HL-60 (cell line): ENCODE results near the gene TLR2.

Experiments
- SPI1 ChIP-seq: IDR thresholded peaks from 2 replicates; pipeline ENCODE4 v1.6.1; 2012; ENCODE audit warnings: low read depth, mild to moderate bottlenecking, borderline replicate concordance
- TF ChIP-seq, protein P1 (sequence below): IDR thresholded peaks from one replicate; pipeline ENCODE4 v1.5.1; 2011; ENCODE audit warnings: low read length, control low read depth, inconsistent platforms; ENCODE audit not compliant: insufficient read depth

DNA sequence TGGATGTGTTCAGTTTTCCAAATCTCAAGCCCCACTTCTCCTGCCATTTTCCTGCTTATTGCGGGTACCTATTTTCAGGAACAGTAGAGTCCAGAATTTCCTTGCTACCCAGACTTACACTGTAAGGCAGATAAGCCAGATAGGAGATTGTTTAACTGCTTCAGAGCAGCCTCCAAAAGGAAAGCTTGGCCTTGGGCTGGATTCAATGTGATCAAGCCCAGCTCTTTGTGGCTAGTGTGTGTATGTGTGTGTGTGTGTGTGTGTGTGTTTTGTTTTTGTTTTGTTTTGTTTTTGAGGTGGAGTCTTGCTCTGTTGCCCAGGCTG is 41.7 kb downstream of the TLR2 start:
- TF ChIP-seq, protein P1, sequence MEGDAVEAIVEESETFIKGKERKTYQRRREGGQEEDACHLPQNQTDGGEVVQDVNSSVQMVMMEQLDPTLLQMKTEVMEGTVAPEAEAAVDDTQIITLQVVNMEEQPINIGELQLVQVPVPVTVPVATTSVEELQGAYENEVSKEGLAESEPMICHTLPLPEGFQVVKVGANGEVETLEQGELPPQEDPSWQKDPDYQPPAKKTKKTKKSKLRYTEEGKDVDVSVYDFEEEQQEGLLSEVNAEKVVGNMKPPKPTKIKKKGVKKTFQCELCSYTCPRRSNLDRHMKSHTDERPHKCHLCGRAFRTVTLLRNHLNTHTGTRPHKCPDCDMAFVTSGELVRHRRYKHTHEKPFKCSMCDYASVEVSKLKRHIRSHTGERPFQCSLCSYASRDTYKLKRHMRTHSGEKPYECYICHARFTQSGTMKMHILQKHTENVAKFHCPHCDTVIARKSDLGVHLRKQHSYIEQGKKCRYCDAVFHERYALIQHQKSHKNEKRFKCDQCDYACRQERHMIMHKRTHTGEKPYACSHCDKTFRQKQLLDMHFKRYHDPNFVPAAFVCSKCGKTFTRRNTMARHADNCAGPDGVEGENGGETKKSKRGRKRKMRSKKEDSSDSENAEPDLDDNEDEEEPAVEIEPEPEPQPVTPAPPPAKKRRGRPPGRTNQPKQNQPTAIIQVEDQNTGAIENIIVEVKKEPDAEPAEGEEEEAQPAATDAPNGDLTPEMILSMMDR = no peak
- TF ChIP-seq SPI1 = no peak
